Mesenchymal stem cell (in vitro differentiated cells and primary cell): ENCODE measurements around the gene LCP1.

ENCODE experiments used
- DNase-seq: peaks from one replicate; pipeline ENCODE4 v3.0.0-alpha.2; 2013
- H2AFZ ChIP-seq: one replicate; pipeline ENCODE4 v1.6.1; 2013; ENCODE audit warnings: low read depth, mild to moderate bottlenecking, control low read depth, inconsistent platforms, low read length, moderate library complexity
- H2AK5ac ChIP-seq: 2 replicates; pipeline ENCODE4 v1.6.1; 2013; ENCODE audit warnings: low read length, moderate library complexity, mild to moderate bottlenecking, inconsistent platforms; ENCODE audit not compliant: severe bottlenecking
- H2BK120ac ChIP-seq: one replicate; pipeline ENCODE4 v1.6.1; 2013; ENCODE audit warnings: low read depth, mild to moderate bottlenecking, inconsistent platforms, low read length, moderate library complexity
- H2BK12ac ChIP-seq, 2 experiments: one replicate each; pipeline ENCODE4 v1.6.1; 2013; ENCODE audit warnings: inconsistent platforms in 2 of 2, low read length in 2 of 2, mild to moderate bottlenecking in 2 of 2, moderate library complexity in 2 of 2, control low read depth in 1 of 2
- H2BK15ac ChIP-seq: one replicate; pipeline ENCODE4 v1.6.1; 2013; ENCODE audit warnings: mild to moderate bottlenecking, low read depth, inconsistent platforms; ENCODE audit not compliant: poor library complexity, severe bottlenecking
- H2BK5ac ChIP-seq: 2 replicates; pipeline ENCODE4 v1.6.1; 2013; ENCODE audit warnings: low read depth, mild to moderate bottlenecking, low read length, control low read depth, inconsistent platforms; ENCODE audit not compliant: poor library complexity, severe bottlenecking
- H3K14ac ChIP-seq, 2 experiments: one replicate each; pipeline ENCODE4 v1.6.1; 2013; ENCODE audit warnings: inconsistent platforms in 2 of 2, low read length in 2 of 2, control low read depth in 1 of 2, mild to moderate bottlenecking in 1 of 2, moderate library complexity in 1 of 2
- H3K18ac ChIP-seq, 2 experiments: one replicate each; pipeline ENCODE4 v1.6.1; 2013; ENCODE audit warnings: inconsistent platforms in 2 of 2, low read length in 2 of 2, control low read depth in 1 of 2, low read depth in 1 of 2, mild to moderate bottlenecking in 1 of 2
- H3K23ac ChIP-seq, 2 experiments: one replicate each; pipeline ENCODE4 v1.6.1; 2013; ENCODE audit warnings: inconsistent platforms in 2 of 2, low read length in 2 of 2, mild to moderate bottlenecking in 2 of 2, moderate library complexity in 2 of 2, control low read depth in 1 of 2
- H3K27ac ChIP-seq: 2 replicates; pipeline ENCODE4 v1.5.1; 2013; ENCODE audit warnings: mild to moderate bottlenecking, moderate library complexity, low read length, control low read depth, inconsistent platforms; ENCODE audit not compliant: poor library complexity, severe bottlenecking
- H3K27me3 ChIP-seq, 2 experiments: 2 replicates each; pipeline versions ENCODE4 v1.6.1 to v1.7.0; 2013; ENCODE audit warnings: low read length in 2 of 2, mild to moderate bottlenecking in 2 of 2, moderate library complexity in 2 of 2, control low read depth in 1 of 2, inconsistent platforms in 1 of 2; ENCODE audit not compliant: control insufficient read depth in 1 of 2, insufficient read depth in 1 of 2
- H3K36me3 ChIP-seq, 2 experiments: 2 replicates each; pipeline versions ENCODE4 v1.6.1 to v1.7.0; 2013; ENCODE audit warnings: low read length in 2 of 2, control low read depth in 1 of 2, inconsistent platforms in 1 of 2, low read depth in 1 of 2, mild to moderate bottlenecking in 1 of 2; ENCODE audit not compliant: insufficient read depth in 2 of 2, control insufficient read depth in 1 of 2
- H3K4ac ChIP-seq, 2 experiments: one replicate each; pipeline ENCODE4 v1.6.1; 2013; ENCODE audit warnings: inconsistent platforms in 2 of 2, low read length in 2 of 2, mild to moderate bottlenecking in 2 of 2, moderate library complexity in 2 of 2, control low read depth in 1 of 2, low read depth in 1 of 2
- H3K4me1 ChIP-seq: 2 replicates; pipeline ENCODE4 v1.6.1; 2013; ENCODE audit warnings: low read depth, low read length, control low read depth; ENCODE audit not compliant: control insufficient read depth, insufficient read depth
- H3K4me2 ChIP-seq: 2 replicates; pipeline ENCODE4 v1.6.1; 2013; ENCODE audit warnings: low read length, mild to moderate bottlenecking, inconsistent platforms; ENCODE audit not compliant: poor library complexity, severe bottlenecking
- H3K4me3 ChIP-seq, 2 experiments: 2 replicates each; pipeline versions ENCODE4 v1.5.1 to v1.7.0; 2013; ENCODE audit warnings: low read length in 2 of 2, mild to moderate bottlenecking in 2 of 2, control low read depth in 1 of 2, low read depth in 1 of 2; ENCODE audit not compliant: insufficient read depth in 1 of 2
- H3K79me1 ChIP-seq: replicated peaks from 2 replicates; pipeline ENCODE4 v1.6.1; 2013; ENCODE audit warnings: mild to moderate bottlenecking, control low read depth, low read length, inconsistent platforms; ENCODE audit not compliant: poor library complexity, severe bottlenecking
- H3K9ac ChIP-seq: 2 replicates; pipeline ENCODE4 v1.7.0; 2013; ENCODE audit warnings: mild to moderate bottlenecking, low read length, moderate library complexity
- H3K9me3 ChIP-seq: 2 replicates; pipeline ENCODE4 v1.7.0; 2013; ENCODE audit warnings: mild to moderate bottlenecking, low read length; ENCODE audit not compliant: control insufficient read depth
- H4K8ac ChIP-seq: one replicate; pipeline ENCODE4 v1.6.1; 2013; ENCODE audit warnings: inconsistent platforms, mild to moderate bottlenecking, low read length, moderate library complexity
- H4K91ac ChIP-seq: one replicate; pipeline ENCODE4 v1.6.1; 2013; ENCODE audit warnings: mild to moderate bottlenecking, low read length, inconsistent platforms
- WGBS: methylation state at CpG from one replicate; pipeline ENCODE4 v1.1.7; 2013; ENCODE audit warnings: mixed read lengths; 5-methylcytosine and 5-hydroxymethylcytosine counted together

LCP1 gene

DNA sequence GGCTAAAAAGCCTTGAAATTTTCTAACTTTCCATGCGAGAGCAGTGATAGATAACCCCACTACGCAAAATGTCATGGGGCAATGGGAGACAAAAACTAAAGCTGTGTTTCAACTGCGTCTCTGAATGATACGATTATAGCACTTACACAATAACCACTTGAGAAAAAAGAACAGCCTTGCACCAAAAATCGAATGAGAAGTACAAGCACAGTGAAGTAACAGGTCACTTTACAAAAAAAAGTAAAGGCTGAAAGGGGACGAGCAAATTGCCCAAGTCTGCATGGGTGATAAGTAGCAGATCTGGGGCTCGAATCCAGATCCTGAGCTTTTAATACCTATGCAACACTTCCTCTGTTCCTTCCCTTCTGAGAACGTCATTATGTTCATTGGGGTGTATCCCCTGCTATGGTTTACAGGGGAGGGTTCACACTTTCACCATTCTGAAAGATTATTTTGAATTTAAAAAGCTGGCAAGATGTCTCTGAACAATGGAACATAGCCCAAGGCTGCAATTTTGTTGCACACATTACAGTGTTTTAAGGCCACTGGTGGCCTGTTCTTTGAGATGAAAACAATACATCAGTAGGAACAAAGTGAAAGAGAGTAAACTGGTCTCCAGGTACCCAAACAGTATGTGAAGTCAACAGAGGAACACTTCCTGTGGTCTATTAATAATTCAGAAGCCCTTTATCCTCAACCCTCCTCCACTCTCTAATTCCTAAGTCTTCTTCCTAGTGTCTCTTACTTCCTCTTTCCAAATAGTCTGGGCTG is 80.3 kb downstream of the LCP1 start:
- no peak overlapping the region for H3K14ac ChIP-seq
- 86% methylated on average over 6 of the region's 8 CpGs for WGBS
- no peak overlapping the region for H2AK5ac ChIP-seq
- DNase-seq, result no peak
- H3K18ac ChIP-seq, result no peak overlapping the region
- H3K36me3 ChIP-seq, result no peaks in the 10 kb centered on the region
- H3K4ac ChIP-seq, result no peak overlapping the region
- H3K27me3 ChIP-seq, result no peaks in the 10 kb centered on the region
- no peaks in the 10 kb centered on the region for H3K79me1 ChIP-seq
- H3K9me3 ChIP-seq, result no peaks in the 10 kb centered on the region
- peaks cover 5% of the 10 kb centered on the region for H3K4me1 ChIP-seq
- no peak overlapping the region for H3K9ac ChIP-seq
- no peak overlapping the region for H2BK5ac ChIP-seq
- no peak overlapping the region for H3K23ac ChIP-seq
- H3K27ac ChIP-seq, result no peak overlapping the region
- H4K8ac ChIP-seq, result no peak overlapping the region
- no peak overlapping the region for H2BK120ac ChIP-seq
- H2BK15ac ChIP-seq, result no peak overlapping the region
- no peak overlapping the region for H3K4me3 ChIP-seq
- no peak overlapping the region for H2BK12ac ChIP-seq
- no peak overlapping the region for H2AFZ ChIP-seq
- H4K91ac ChIP-seq, result no peak overlapping the region
- no peak overlapping the region for H3K4me2 ChIP-seq

DNA sequence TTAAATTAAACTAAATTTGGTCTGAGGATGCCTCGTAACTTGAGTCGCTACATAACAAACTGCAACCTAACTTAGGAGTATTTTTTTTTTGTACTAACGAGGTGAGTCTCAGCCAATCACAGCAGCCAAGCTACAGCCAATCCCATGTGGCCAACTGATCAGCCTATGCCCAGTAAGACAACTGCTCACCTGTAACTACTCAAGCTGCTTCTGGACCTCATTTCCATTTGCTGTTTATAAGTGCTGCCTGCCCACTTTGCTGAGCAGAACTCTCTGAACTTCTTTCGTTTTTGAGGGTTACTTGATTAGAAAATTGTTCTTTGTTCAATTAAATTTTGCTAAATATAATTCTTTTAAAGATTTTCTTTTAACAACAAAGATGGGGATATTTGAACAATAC is 81.0 kb downstream of the LCP1 start:
- no peak overlapping the region for H4K8ac ChIP-seq
- H3K4me3 ChIP-seq, result no peak overlapping the region
- no peak overlapping the region for H4K91ac ChIP-seq
- no peak for DNase-seq
- H2AK5ac ChIP-seq, result no peak overlapping the region
- no peak overlapping the region for H2AFZ ChIP-seq
- no peaks in the 10 kb centered on the region for H3K79me1 ChIP-seq
- H2BK5ac ChIP-seq, result no peak overlapping the region
- H3K4me1 ChIP-seq, result peaks cover 5% of the 10 kb centered on the region
- no peaks in the 10 kb centered on the region for H3K27me3 ChIP-seq
- H3K14ac ChIP-seq, result no peak overlapping the region
- no peak overlapping the region for H2BK120ac ChIP-seq
- 89% methylated on average over 3 of the region's 4 CpGs for WGBS
- no peak overlapping the region for H3K4me2 ChIP-seq
- H3K4ac ChIP-seq, result no peak overlapping the region
- H3K9ac ChIP-seq, result no peak overlapping the region
- no peak overlapping the region for H2BK15ac ChIP-seq
- no peak overlapping the region for H3K23ac ChIP-seq
- H2BK12ac ChIP-seq, result no peak overlapping the region
- H3K18ac ChIP-seq, result no peak overlapping the region
- H3K36me3 ChIP-seq, result no peaks in the 10 kb centered on the region
- no peak overlapping the region for H3K27ac ChIP-seq
- H3K9me3 ChIP-seq, result no peaks in the 10 kb centered on the region

- Histone ChIP-seq H3K23ac (no peak overlapping the region), H2BK12ac (no peak overlapping the region), H3K14ac (no peak overlapping the region), H3K27ac (no peak overlapping the region), H3K4me3 (no peak overlapping the region), H4K8ac (no peak overlapping the region), H3K9ac (peak overlapping the region; percentile 36), H2BK15ac (no peak overlapping the region), H2AFZ (no peak overlapping the region), H3K9me3 (no peaks in the 10 kb centered on the region), H3K18ac (no peak overlapping the region), H3K4ac (no peak overlapping the region), H3K4me2 (no peak overlapping the region), H3K79me1 (no peaks in the 10 kb centered on the region), H3K27me3 (peaks cover 0 to under 1% of the 10 kb centered on the region in 2 experiments), H2AK5ac (no peak overlapping the region), H3K4me1 (peaks cover 5% of the 10 kb centered on the region), H2BK5ac (no peak overlapping the region), H3K36me3 (no peaks in the 10 kb centered on the region), H2BK120ac (no peak overlapping the region), H4K91ac (no peak overlapping the region)
- peak; percentile 28 for DNase-seq
- 86% methylated on average over 1 of the region's 1 CpG for WGBS
These were observed 81.7 kb downstream of the LCP1 start for GRCh38 chr13:46100191-46100815.

DNA sequence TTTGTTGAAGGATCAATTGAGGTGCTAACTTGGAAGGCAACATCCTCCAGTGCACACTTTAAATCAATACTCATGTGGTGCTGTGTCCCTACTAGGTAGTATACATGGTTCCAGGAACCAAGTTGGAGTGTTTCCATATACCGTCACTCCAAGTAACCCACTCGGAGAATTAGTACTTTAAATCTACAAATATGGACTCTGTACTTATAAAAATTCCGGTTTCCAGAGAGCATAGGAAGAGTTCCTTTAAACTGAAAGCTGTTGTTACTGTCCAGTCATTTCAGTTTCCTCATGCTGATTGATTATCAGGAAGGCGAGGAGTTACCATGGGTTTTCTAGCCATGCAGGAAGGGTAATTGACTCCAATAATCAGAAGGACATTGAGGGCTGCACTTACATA is 84.3 kb downstream of the LCP1 start:
- H4K91ac ChIP-seq, result no peak overlapping the region
- H2AK5ac ChIP-seq, result no peak overlapping the region
- H2BK15ac ChIP-seq, result no peak overlapping the region
- H3K18ac ChIP-seq, result no peak overlapping the region
- H3K4me1 ChIP-seq, result peaks cover 5% of the 10 kb centered on the region
- peaks cover 0 to 7% of the 10 kb centered on the region in 2 experiments for H3K27me3 ChIP-seq
- H3K4me2 ChIP-seq, result no peak overlapping the region
- no peaks in the 10 kb centered on the region for H3K79me1 ChIP-seq
- WGBS, result 93% methylated on average over 2 of the region's 4 CpGs
- no peak for DNase-seq
- H3K14ac ChIP-seq, result no peak overlapping the region
- H2BK5ac ChIP-seq, result no peak overlapping the region
- no peaks in the 10 kb centered on the region for H3K36me3 ChIP-seq
- H3K9me3 ChIP-seq, result no peaks in the 10 kb centered on the region
- no peak overlapping the region for H2BK12ac ChIP-seq
- H3K23ac ChIP-seq, result no peak overlapping the region
- no peak overlapping the region for H2BK120ac ChIP-seq
- no peak overlapping the region for H4K8ac ChIP-seq
- no peak overlapping the region for H2AFZ ChIP-seq
- H3K27ac ChIP-seq, result no peak overlapping the region
- no peak overlapping the region for H3K9ac ChIP-seq
- H3K4me3 ChIP-seq, result no peak overlapping the region
- H3K4ac ChIP-seq, result no peak overlapping the region
